SH-SY5Y (cell line): ENCODE measurements around the gene MAP7D3.

Source experiments
- GATA2 ChIP-seq: IDR thresholded peaks from 2 replicates; pipeline ENCODE4 v1.6.1; 2011; ENCODE audit warnings: mild to moderate bottlenecking, low read depth, low read length
- GATA3 ChIP-seq: IDR thresholded peaks from 2 replicates; pipeline ENCODE4 v1.6.1; 2011; ENCODE audit warnings: low read depth, mild to moderate bottlenecking, low read length, moderate library complexity

GRCh38 chrX:136221851-136222513, 29.2 kb downstream of the MAP7D3 start:
- TF ChIP-seq GATA3 (no peak), GATA2 (no peak)
